ENCODE results near the gene ATP5PD. TPM values are rescaled to one million over a fixed set of nuclear protein-coding genes. Genes with fewer than 3 reads are reported as not detected.

Gene ATP5PD
- total RNA-seq: 159 and 181 TPM in 2 replicates

GRCh38 chr17:75046407-75047289, at the start of gene ATP5PD, which contains the start of gene KCTD2:
Gene ATP5PD, minus strand, starts transcription at chr17:75046969. Its CDS starts 4,319 bp downstream, at chr17:75042650.
Gene KCTD2, plus strand, starts transcription at chr17:75047225. Its CDS starts 26 bp downstream, at chr17:75047251.

GRCh38 chr17:75087558-75088453, 41.0 kb upstream of the ATP5PD start, which contains the start of gene SLC16A5:
Gene SLC16A5, plus strand, starts transcription at chr17:75087954. Its CDS starts 5,683 bp downstream, at chr17:75093637.

DNA sequence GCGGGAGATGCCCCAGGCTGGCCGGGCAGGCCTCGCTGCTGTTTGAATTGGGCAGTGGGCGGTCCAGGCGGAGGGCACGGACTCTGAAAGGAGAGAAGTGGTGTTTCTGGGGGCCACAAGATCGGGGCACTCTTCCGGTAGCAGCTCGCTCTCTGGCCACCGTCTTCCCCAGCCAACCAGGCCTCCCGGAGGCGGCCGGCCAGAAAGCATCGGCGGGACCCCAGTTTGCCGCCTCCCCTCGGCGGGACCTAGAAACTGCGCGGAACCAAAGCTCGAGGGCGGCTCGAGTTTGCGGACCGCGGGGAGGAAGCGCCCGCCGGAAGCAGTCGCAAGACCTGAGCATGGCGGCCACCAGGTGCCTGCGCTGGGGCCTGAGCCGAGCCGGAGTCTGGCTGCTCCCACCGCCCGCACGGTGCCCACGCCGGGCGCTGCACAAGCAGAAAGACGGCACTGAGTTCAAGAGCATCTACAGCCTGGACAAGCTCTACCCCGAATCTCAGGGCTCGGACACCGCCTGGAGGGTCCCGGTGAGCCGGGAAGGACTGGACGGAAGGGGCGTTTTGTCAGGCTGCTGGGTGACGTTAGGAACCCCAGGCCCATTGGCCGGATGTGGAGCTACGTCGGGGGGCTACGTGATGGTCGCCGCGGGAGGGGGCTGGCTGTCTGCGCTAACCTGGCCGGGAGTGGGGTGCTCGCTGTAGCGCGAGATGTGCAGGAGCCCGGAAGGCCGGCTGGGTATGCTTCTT, 34.2 kb downstream of the ATP5PD start, which contains the start of gene MRPL58:
MRPL58 (plus strand) TSS at position 325 of the 746 bp plus-strand sequence; CDS start at position 342, 17 bp downstream.

Other genes starting within 250 kb of the ATP5PD start
- gene GRIN2C, start 187.1 kb downstream of the ATP5PD start, total RNA-seq: under 0.01 and 0.14 TPM in 2 replicates
- gene FDXR, start 174.0 kb downstream of the ATP5PD start, total RNA-seq: 18.6 and 52.3 TPM in 2 replicates
- gene FADS6, start 153.3 kb downstream of the ATP5PD start, total RNA-seq: 0.21 and 0.34 TPM in 2 replicates
- 3.3 and 3.4 TPM in 2 replicates for gene USH1G, start 123.7 kb downstream of the ATP5PD start, total RNA-seq
- gene OTOP2, start 122.7 kb downstream of the ATP5PD start, total RNA-seq: 0.34 TPM in 1 of 2 replicates, not detected in the other
- gene OTOP3, start 111.1 kb downstream of the ATP5PD start, total RNA-seq: 0.34 TPM in 1 of 2 replicates, not detected in the other
- 0.71 and 6.8 TPM in 2 replicates for gene HID1, start 74.2 kb downstream of the ATP5PD start, total RNA-seq
- 6.2 and 12.5 TPM in 2 replicates for gene CDR2L, start 59.3 kb downstream of the ATP5PD start, total RNA-seq
- 20.9 and 26.7 TPM in 2 replicates for gene MRPL58, start 34.3 kb downstream of the ATP5PD start, total RNA-seq
- gene KCTD2, start 256 bp upstream of the ATP5PD start, total RNA-seq: 8.5 and 13.8 TPM in 2 replicates
- 19.1 and 20.5 TPM in 2 replicates for gene SLC16A5, start 41.0 kb upstream of the ATP5PD start, total RNA-seq
- 2.7 and 4.3 TPM in 2 replicates for gene ARMC7, start 63.0 kb upstream of the ATP5PD start, total RNA-seq
- 14.8 and 56.7 TPM in 2 replicates for gene NT5C, start 84.8 kb upstream of the ATP5PD start, total RNA-seq
- 159 and 172 TPM in 2 replicates for gene JPT1, start 107.5 kb upstream of the ATP5PD start, total RNA-seq
- gene SUMO2, start 136.0 kb upstream of the ATP5PD start, total RNA-seq: 56.1 and 60.5 TPM in 2 replicates
- gene NUP85, start 158.7 kb upstream of the ATP5PD start, total RNA-seq: 14.4 and 25.3 TPM in 2 replicates
- 12.6 and 33.7 TPM in 2 replicates for gene GGA3, start 214.6 kb upstream of the ATP5PD start, total RNA-seq
- gene MRPS7, start 214.9 kb upstream of the ATP5PD start, total RNA-seq: 51.7 and 77.2 TPM in 2 replicates
- gene MIF4GD, start 224.3 kb upstream of the ATP5PD start, total RNA-seq: 14.2 and 37.6 TPM in 2 replicates
- 10.4 and 18.8 TPM in 2 replicates for gene SLC25A19, start 242.5 kb upstream of the ATP5PD start, total RNA-seq

Data from nasal cavity respiratory epithelium epithelial cell of viscerocranial mucosa (primary cell).